ENCODE measurements around the gene CRCP. TPM values are rescaled to one million over a fixed set of nuclear protein-coding genes. Genes with fewer than 3 reads are reported as not detected.

Gene CRCP
- total RNA-seq, 1 donor, result 44.9 TPM

GRCh38 chr7:66082083-66082482 is 32.6 kb upstream of the CRCP start:
- no peaks in the 10 kb centered on the region for H3K27me3 ChIP-seq (ENCODE audit: insufficient read depth, low read length)
- H3K27ac ChIP-seq (ENCODE audit: low read depth, low read length), result no peak overlapping the region
- H2AFZ ChIP-seq (ENCODE audit: low read length), result no peak overlapping the region
- peaks cover 17% of the 10 kb centered on the region for H3K79me2 ChIP-seq (ENCODE audit: insufficient read depth, low read length)
- H3K36me3 ChIP-seq (ENCODE audit: insufficient read depth, low read length), result peaks cover 3% of the 10 kb centered on the region
- H3K9me3 ChIP-seq (ENCODE audit: low read depth, low read length), result no peaks in the 10 kb centered on the region
- H4K20me1 ChIP-seq (ENCODE audit: insufficient read depth, low read length), result peaks cover 4% of the 10 kb centered on the region
- H3K4me3 ChIP-seq (ENCODE audit: insufficient read depth, low read length), result no peak overlapping the region
- no peak for TF ChIP-seq CTCF (IDR thresholded peaks at IDR 0.05; ENCODE audit: extremely low read depth, low read depth, low read length)
- H3K4me1 ChIP-seq (ENCODE audit: insufficient read depth, low read length), result peaks cover under 1% of the 10 kb centered on the region
- no peak for DNase-seq (ENCODE audit: insufficient read length, low spot score, missing footprints)
- H3K4me2 ChIP-seq (ENCODE audit: insufficient read depth, low read length), result no peak overlapping the region

- peaks cover 11% of the 10 kb centered on the region for H3K79me2 ChIP-seq (ENCODE audit: insufficient read depth, low read length)
- no peaks in the 10 kb centered on the region for H3K27me3 ChIP-seq (ENCODE audit: insufficient read depth, low read length)
- H4K20me1 ChIP-seq (ENCODE audit: insufficient read depth, low read length), result peaks cover 4% of the 10 kb centered on the region
- H3K4me2 ChIP-seq (ENCODE audit: insufficient read depth, low read length), result no peak overlapping the region
- no peaks in the 10 kb centered on the region for H3K4me1 ChIP-seq (ENCODE audit: insufficient read depth, low read length)
- no peak overlapping the region for H2AFZ ChIP-seq (ENCODE audit: low read length)
- H3K9me3 ChIP-seq (ENCODE audit: low read depth, low read length), result no peaks in the 10 kb centered on the region
- no peak overlapping the region for H3K4me3 ChIP-seq (ENCODE audit: insufficient read depth, low read length)
- peak; percentile 15 for DNase-seq (ENCODE audit: insufficient read length, low spot score, missing footprints)
- no peak overlapping the region for H3K27ac ChIP-seq (ENCODE audit: low read depth, low read length)
- H3K36me3 ChIP-seq (ENCODE audit: insufficient read depth, low read length), result peaks cover 3% of the 10 kb centered on the region
- TF ChIP-seq CTCF (IDR thresholded peaks at IDR 0.05; ENCODE audit: extremely low read depth, low read depth, low read length), result no peak
Measured at GRCh38 chr7:66082886-66083415, 31.7 kb upstream of the CRCP start.

- DNase-seq (ENCODE audit: insufficient read length, low spot score, missing footprints), result peak; percentile 66
- no peak overlapping the region for H2AFZ ChIP-seq (ENCODE audit: low read length)
Measured at GRCh38 chr7:66083677-66084076, 31.0 kb upstream of the CRCP start.

More at GRCh38 chr7:66083677-66084076, 31.0 kb upstream of the CRCP start:
- H3K4me2 ChIP-seq (ENCODE audit: insufficient read depth, low read length), result no peak overlapping the region
- H3K4me3 ChIP-seq (ENCODE audit: insufficient read depth, low read length), result no peak overlapping the region
- no peak for TF ChIP-seq CTCF (IDR thresholded peaks at IDR 0.05; ENCODE audit: extremely low read depth, low read depth, low read length)
- H3K4me1 ChIP-seq (ENCODE audit: insufficient read depth, low read length), result no peaks in the 10 kb centered on the region
- peaks cover 4% of the 10 kb centered on the region for H4K20me1 ChIP-seq (ENCODE audit: insufficient read depth, low read length)
- H3K9me3 ChIP-seq (ENCODE audit: low read depth, low read length), result no peaks in the 10 kb centered on the region
- H3K36me3 ChIP-seq (ENCODE audit: insufficient read depth, low read length), result peaks cover 3% of the 10 kb centered on the region
- no peaks in the 10 kb centered on the region for H3K27me3 ChIP-seq (ENCODE audit: insufficient read depth, low read length)
- H3K27ac ChIP-seq (ENCODE audit: low read depth, low read length), result no peak overlapping the region
- peaks cover 7% of the 10 kb centered on the region for H3K79me2 ChIP-seq (ENCODE audit: insufficient read depth, low read length)

Data from osteoblast (primary cell).